Subcutaneous adipose tissue (tissue), 4 donors: ENCODE measurements around the gene UBAC2. TPM values are rescaled to one million over a fixed set of nuclear protein-coding genes. Genes with fewer than 3 reads are reported as not detected.

Experiments used
- total RNA-seq, 4 donors: library from RNA; depleted of rRNA; stranded (reverse); fragments of >200 nt; gene quantifications; one replicate each; pipeline ENCODE4 v1.1.0, GENCODE V29; 2016
- TF ChIP-seq, protein P1 (sequence below): fragments of 450-650 bp; IDR thresholded peaks from one replicate; pipeline ENCODE4 v1.5.1; 2016; ENCODE audit warnings: low read depth, mild to moderate bottlenecking, control low read depth, antibody characterized with exemption, moderate library complexity

Gene UBAC2
- total RNA-seq, 4 donors from 2014 or later = 47.4 to 73.3 (median 65.8) TPM

GRCh38 chr13:99417201-99418102 is 216.8 kb downstream of the UBAC2 start:
- TF ChIP-seq, protein P1, sequence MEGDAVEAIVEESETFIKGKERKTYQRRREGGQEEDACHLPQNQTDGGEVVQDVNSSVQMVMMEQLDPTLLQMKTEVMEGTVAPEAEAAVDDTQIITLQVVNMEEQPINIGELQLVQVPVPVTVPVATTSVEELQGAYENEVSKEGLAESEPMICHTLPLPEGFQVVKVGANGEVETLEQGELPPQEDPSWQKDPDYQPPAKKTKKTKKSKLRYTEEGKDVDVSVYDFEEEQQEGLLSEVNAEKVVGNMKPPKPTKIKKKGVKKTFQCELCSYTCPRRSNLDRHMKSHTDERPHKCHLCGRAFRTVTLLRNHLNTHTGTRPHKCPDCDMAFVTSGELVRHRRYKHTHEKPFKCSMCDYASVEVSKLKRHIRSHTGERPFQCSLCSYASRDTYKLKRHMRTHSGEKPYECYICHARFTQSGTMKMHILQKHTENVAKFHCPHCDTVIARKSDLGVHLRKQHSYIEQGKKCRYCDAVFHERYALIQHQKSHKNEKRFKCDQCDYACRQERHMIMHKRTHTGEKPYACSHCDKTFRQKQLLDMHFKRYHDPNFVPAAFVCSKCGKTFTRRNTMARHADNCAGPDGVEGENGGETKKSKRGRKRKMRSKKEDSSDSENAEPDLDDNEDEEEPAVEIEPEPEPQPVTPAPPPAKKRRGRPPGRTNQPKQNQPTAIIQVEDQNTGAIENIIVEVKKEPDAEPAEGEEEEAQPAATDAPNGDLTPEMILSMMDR = no peak

- TF ChIP-seq, protein P1 = no peak
These were observed 217.6 kb downstream of the UBAC2 start for GRCh38 chr13:99418103-99418842.

- TF ChIP-seq, protein P1 = no peak
These were observed 218.1 kb downstream of the UBAC2 start for GRCh38 chr13:99418843-99419140.

DNA sequence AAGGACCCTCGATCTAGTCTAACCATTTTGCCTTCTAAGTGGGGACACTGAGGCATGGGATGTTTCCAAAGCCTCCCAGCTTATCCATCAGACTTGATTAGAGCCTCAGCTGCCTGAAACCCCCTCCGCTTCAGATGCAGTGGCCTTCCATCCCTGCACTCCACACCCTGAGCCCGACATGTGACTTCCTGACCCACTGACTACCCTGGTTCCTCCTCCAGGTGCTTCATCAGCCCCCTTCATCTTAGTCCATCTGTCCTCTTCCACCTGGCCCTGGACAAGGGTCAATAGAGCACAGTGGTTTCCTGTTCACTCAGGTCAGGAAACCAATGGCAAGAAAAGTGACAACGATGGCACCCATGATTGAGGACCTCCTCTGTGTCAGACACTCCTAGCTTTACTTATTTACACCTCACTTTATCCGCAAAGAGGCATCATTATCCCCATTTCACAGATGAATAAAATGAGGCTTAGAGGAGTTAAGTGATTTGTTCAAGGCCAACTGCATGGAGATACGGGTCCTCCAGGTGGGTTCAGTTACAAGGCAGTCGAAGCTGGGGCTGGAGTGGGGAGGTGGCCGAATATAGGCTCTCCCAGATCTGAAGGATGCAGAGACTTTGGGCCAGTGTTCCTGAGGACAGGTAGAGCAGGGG is 219.1 kb downstream of the UBAC2 start:
- TF ChIP-seq, protein P1 = no peak

DNA sequence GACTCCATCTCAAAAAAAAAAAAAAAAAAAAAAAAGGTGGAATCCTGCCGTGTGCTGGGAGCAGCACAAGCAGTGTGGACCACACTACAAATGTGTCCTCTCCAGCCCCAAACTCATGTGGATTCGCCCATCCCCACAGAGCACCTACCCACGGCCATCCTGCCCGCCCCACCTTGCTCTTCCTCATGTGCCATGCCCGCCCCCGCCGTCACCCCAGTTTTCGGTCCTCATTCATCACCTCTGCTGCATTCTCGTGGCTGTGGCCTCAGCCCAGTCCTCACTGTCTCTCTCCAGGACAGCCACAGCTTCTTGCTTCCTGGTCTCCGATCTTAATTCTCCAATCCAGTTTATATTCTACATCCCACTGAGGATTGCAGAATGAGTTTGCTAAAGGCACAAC is 220.6 kb downstream of the UBAC2 start:
- TF ChIP-seq, protein P1 = no peak

DNA sequence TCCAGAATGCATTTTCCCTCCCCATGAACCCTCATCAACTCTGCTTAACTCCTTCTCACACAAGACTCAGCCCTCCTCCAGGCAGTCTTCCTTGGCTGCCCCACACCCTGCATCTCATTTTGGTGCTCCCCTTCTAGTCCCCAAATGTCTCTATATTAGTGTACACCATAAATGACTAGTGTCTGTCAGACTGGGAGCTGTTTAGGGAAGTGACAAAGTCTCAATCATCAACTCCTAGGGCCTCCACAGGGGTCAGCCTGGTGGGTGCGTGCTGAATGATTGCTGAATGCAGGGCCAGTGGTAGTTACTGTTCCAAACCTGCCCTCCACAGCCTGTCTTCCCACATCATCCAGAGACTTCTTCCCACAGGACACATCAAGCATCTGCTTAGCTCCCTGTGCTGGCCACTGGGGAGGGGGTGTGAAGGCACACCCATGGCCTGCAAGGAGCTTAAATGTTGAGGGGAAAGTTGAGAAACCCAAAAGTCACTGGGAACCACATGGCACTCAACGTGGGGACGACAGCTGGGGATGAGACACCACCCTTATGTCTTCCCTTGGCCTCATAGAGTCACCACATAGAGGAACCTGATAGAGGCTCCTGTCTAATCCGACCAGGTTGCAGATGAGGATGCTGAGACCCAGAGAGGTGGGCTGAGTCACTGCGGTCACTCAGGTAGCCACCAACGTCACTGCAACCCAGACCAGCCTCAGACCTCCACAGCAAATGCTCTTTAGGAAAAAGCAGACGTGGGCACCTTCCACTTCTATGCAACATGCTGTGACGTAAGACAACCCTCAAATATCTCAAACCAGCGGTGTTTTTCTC is 221.3 kb downstream of the UBAC2 start:
- TF ChIP-seq, protein P1 = no peak
